Neural progenitor cell (in vitro differentiated cells): ENCODE measurements around the gene RNLS.

Experiments used
- CTCF ChIP-seq: fragments of 200-600 bp; sonication (generic); IDR thresholded peaks from 2 replicates; pipeline ENCODE4 v1.5.1; 2017; ENCODE audit warnings: antibody characterized with exemption, mild to moderate bottlenecking
- EZH2 ChIP-seq: fragments of 200-600 bp; sonication (generic); IDR thresholded peaks from 2 replicates; pipeline ENCODE4 v1.6.1; 2017; ENCODE audit warnings: antibody characterized with exemption, mild to moderate bottlenecking, moderate library complexity

GRCh38 chr10:88385601-88386203 is 197.4 kb downstream of the RNLS start:
- TF ChIP-seq CTCF = no peak
- no peak for TF ChIP-seq EZH2
